Gastroesophageal sphincter (tissue), 3 donors: Measurements from ENCODE around the gene DLL1.

Source experiments
- CTCF ChIP-seq, 4 experiments: fragments of 200-600 bp in 2 of 4; fragments of 450-650 bp in 2 of 4; sonication (generic) in 1 of 4; IDR thresholded peaks; one replicate each; pipeline ENCODE4 v1.5.1; 2017 to 2019; ENCODE audit warnings: antibody characterized with exemption in 4 of 4, mild to moderate bottlenecking in 2 of 4, moderate library complexity in 2 of 4
- EP300 ChIP-seq: sonication (generic); formaldehyde crosslinking; IDR thresholded peaks from one replicate; pipeline ENCODE4 v1.6.1; 2017; ENCODE audit warnings: antibody characterized with exemption, mild to moderate bottlenecking
- POLR2A ChIP-seq, 2 donors: fragments of 450-650 bp; IDR thresholded peaks; one replicate each; pipeline ENCODE4 v1.6.1; 2017; ENCODE audit warnings: antibody characterized with exemption in 2 of 2, mild to moderate bottlenecking in 2 of 2, moderate library complexity in 1 of 2
- POLR2AphosphoS5 ChIP-seq: sonication (generic); formaldehyde crosslinking; IDR thresholded peaks from one replicate; pipeline ENCODE4 v1.6.1; 2017; ENCODE audit warnings: antibody characterized with exemption

GRCh38 chr6:170254315-170255213, 36.3 kb downstream of the DLL1 start:
- TF ChIP-seq CTCF (IDR thresholded peaks at IDR 0.05) = no peak
- no peak for TF ChIP-seq POLR2AphosphoS5
- TF ChIP-seq POLR2A (IDR thresholded peaks at IDR 0.05) = no peak
- TF ChIP-seq EP300 = no peak
